HG03060 (cell line): Measurements from ENCODE around the gene NCAM1.

Source experiments
- ATAC-seq: cut with Tn5 transposase; IDR thresholded peaks from one replicate; pipeline ENCODE4 v1.9.1; 2021; ENCODE audit warnings: low read depth, moderate number of reproducible peaks; ENCODE audit not compliant: unreplicated experiment

Gene NCAM1

DNA sequence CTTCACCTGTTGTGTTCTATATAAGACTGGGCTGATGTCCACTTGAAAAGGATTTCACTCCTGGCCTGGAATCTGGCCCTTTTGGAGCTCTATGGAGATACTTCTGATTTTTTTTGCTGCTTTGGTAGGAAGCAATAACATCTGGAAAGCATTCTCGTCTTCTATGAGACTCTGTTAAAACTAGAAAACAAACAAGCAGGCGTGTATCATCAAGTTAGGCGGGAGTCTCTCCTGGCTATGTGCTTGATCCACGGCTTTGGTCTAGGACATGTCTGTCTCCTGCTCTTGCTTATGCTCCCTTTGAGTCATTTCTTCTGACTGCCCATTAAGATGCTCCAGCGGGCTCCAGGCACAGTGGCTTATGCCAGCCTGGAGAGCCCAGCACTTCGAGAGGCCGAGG lies 231.8 kb downstream of the NCAM1 start:
- ATAC-seq = no peak

DNA sequence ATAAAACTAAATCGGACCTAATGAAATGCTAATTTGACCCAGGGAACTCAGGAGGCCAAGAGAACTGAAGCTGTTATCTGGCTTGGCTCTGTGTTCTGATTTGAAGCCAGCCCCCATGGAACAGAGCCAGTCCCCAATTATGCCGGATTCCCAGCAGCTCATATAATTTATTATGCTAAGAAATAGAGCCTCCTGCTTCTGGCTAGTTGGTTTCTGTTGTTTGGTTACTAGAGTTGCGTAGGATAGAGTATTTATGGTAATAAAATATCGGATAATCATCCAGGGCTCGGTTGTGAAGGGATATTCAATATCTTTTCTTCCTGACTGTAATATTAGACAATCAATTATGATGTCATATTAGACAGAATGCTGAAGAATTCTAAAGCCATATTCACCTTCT lies 232.7 kb downstream of the NCAM1 start:
- no peak for ATAC-seq

DNA sequence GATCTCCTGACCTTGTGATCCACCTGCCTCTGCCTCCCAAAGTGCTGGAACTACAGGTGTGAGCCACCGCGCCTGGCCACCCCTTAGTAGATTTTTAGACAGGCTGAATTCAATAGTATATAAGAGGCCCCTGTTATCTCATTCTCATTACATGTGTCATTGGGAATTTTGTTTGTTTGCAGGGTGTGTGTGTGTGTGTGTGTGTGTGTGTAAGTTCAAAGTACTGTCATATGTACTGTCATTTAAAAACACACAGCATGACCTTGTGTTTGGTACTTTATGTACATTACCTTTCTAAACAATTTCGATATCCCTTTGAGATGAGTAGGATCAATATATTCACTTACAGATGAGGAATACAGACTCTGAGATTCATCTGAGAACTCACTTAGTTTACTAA lies 234.5 kb downstream of the NCAM1 start:
- ATAC-seq = no peak

DNA sequence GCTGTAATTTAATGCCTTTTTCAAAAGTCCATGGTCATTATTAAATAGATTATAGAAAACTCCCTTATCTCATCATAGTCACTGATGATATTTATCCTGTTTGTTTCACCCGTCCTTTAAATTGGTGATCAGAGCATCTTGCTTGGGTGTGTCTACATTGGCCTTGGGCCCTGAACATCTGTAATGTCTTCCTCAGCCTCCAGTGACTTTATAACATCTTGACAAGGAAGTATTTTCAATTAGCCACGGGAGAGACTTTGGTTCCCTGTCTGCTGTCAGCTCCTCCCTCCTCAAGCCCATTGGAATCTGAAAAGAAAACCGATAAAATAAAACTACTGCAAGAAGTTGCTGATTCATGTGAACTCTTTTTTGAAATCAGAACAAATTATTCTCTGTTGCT lies 236.2 kb downstream of the NCAM1 start:
- no peak for ATAC-seq

DNA sequence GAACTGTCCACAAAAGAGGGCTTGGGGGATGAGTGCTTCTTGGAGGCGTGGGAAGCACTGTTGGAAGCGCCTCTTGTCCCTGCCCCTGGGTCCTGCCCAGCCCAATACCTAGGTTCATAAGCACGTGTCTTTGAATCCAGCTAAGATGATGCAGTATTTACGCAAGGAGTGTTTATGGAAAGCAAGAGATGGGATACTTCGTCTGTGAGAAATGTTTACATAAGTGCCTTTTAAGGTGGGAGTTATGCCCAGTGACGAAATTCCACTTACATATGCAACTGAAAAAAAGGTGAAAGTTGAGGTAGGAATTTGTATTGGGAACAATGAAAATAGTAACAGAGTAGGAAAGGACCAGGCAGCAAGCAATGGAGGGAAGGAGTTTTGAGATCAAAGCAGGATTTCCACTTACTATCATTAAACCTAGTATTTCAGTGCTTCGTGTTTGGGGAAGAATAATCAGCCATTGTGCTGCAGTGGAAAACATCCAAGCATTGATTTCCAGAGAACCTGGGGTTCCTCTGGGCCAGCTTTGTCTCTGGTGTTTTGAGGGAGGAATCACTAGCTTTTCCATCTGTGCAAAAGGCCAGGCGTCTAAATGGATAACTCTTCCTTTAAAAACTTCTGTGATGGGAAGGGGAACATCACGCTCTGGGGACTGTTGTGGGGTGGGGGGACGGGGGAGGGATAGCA lies 237.9 kb downstream of the NCAM1 start:
- ATAC-seq = no peak

DNA sequence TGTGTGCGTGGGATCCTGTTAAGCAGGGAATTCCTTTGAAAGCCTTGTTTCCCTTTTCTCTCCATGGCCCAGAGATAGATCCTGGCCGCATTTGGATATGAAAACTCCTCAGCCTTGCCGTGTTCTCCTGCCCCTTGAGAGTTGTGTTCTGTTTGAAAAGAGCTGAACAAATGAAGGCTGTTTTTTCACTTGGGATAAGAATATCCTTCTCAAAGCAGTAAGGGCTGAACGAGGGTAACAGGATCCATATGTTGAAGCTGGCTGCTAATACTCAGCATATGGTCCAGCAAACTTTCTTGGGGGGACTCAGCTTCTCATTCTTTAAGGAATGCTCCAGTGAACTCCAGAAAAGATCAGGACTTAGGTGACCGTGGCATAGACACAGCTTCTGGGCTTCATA lies 238.6 kb downstream of the NCAM1 start:
- ATAC-seq = no peak

DNA sequence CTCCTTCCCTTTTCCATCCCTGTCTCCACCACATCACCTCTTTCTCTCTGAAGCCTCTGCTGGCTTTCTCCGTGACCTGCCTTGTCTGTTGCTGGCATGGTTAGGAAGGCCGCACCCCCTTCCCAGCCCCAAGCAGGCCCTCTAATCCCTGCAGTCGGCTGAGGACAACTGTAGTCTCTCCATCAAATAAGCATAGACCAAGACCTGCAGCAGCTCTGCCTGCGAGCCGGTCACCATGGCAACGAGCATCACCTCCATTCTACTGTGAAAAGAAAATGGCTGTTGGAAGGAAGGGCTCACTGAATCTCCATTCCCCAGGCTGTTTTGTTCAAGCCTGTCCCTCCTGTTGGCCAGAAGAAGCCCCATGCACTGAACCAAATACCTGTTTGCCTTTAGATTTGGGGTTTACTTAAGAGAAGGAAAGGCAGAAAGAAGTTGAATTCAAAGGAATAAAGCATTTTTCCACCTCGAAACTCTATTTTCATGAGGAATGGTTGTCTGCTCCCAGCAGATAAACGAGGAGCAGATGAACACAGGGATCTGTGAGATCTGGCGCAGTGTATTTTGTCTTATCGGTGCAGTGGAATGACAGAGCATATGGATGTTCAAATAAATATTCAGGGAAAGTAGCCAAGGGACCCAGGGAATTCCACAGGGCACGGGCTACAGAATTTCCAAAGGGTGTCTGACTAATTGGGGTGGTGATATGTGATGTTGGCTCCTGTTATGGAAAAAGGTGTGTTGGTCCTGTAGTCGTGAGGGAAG lies 240.0 kb downstream of the NCAM1 start:
- no peak for ATAC-seq

DNA sequence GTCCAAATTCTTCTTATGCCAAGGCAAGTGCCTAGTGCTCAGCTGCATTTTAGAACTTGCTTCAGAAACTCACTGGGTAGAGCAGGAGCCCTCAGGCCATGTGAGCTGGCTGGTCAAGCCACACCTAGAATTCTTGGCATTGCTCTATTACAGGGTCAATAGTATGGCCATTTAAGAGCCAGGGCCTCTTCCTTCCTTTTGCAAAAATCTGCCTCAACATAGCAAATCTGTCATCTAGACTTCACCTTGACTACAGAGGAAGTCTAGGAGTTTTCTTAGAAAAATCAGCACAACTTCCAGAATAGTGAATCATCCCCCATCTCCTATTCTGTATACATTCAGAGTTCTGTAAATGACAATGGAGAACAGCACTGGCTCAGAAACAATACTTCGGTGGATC lies 241.2 kb downstream of the NCAM1 start:
- no peak for ATAC-seq

DNA sequence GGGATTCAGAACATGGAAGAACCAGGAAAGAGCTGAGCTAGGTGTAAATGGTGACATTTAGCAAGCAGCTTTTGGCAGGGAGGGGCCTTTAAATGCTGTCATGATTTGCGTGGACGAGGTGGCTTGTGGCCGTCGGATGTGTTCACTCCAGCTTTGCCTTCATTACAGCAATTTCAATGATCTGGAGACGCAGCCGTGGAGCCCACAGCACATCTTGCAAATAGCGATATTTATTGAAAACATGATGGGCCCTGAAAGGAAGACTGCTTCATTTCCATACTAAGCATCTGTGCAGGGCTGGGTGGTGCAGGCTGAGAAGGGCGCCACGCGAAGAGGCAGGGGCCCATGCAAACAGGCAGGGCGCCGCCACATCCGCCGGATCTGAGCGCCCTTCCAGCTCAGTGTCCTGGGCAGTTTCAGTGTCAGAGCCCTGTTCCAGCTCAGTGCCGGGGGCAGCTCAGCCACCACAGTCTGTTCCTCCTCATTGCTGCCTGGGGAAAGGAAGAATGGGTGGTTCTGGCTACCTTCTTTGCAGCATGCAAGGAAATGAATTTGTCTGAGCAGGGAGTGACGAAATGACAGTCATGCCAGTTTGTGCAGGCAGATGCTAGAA lies 242.0 kb downstream of the NCAM1 start:
- no peak for ATAC-seq

DNA sequence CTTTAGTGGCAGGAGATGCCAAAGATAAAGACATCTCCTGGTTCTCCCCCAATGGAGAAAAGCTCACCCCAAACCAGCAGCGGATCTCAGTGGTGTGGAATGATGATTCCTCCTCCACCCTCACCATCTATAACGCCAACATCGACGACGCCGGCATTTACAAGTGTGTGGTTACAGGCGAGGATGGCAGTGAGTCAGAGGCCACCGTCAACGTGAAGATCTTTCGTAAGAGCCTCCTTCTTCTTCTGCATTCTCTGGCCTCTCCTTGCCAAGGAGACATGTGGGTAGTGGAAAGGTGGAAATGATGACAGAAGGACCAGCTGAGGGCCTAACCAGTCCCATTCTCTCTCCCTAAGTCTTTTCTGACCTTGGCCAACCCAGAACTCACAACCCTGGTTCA lies 243.1 kb downstream of the NCAM1 start:
- no peak for ATAC-seq

DNA sequence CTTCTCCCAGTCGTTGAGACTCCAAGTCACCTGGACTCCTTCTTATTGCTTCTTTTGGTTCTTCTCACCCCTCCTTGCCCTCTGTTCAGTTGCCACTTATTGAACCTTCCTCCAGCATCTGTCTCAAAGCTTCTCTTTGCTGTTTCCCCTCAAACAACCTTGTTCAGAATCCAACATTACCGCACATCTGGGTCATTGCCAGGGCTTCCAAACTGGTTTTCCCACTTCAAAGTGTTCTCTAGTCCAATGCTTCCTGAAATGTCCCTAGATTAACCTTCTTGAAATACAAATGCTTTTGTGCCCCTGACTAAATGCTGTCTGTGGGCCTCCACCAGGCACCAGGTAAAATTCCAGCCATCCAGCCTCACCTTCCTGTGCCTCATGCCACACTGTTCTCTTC lies 252.3 kb downstream of the NCAM1 start:
- no peak for ATAC-seq

DNA sequence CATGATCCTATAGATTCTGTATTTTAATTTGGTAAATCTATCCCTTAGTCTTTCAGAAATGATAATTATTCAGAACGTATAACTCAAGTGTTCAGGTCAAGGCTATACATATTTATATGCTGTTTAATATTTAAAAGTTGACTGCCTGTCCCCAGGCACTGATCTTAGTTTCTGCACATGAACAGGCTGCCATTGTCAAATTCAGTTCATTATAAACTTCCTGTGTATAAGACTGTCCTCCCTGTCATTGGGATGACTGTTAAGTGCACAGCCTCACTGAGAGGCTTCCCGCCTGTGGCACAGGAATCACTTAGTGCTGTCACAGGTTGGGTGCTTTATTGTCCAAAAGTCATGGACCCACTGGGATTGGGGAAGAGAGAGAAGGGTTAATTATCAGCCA lies 261.0 kb downstream of the NCAM1 start:
- ATAC-seq = no peak

DNA sequence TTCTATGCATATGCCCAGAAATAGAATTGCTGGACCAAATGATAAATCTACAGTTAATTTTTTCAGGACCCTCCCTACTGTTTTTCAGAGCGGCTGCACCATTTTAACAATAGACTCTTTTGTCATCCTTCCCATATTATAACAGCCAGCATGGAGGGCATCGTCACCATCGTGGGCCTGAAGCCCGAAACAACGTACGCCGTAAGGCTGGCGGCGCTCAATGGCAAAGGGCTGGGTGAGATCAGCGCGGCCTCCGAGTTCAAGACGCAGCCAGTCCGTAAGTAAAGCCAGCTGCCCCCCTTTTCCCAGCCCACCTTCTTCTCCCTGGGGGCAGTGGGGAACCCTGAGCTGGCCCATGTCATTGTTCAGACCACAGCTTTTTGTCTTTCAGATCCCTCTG lies 273.7 kb downstream of the NCAM1 start:
- no peak for ATAC-seq

DNA sequence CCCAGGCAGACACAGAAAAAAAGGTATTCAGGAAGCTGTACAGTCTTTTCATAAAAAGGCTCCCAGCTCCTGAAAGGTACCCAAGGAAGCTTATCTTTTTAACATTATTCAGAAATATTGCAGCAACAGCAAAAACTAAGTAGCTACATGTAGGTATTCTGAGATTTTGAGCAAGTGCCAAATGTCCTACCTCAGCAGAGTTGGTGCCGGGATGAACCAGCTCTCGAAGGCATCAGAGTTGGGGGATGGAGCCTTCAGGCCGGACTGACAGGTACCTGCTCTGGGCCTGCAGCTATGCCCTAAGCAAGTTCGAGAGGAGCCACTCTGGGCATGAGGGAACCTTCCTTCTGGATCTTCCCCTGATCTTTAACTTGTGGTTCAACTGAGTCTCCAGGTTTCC lies 276.0 kb downstream of the NCAM1 start:
- no peak for ATAC-seq

DNA sequence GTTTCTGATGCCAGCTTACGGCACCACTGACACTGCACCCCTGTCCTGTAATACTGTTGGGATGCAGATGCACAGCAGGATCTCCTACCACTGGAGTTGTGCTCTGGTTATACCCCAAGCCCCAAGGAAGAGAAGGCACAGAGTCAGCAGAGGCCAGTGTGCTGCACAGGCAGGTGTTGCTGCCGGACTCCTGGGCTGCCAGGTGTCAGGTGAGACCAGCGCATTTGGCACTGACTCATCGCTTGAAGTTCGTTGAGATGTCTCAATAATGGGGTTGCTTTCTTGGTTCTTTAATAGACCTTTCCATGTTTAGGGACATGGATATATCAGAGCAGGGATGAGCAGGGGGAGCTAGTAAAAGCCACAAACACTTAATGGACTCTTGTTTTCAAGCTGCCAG lies 277.5 kb downstream of the NCAM1 start:
- no peak for ATAC-seq

DNA sequence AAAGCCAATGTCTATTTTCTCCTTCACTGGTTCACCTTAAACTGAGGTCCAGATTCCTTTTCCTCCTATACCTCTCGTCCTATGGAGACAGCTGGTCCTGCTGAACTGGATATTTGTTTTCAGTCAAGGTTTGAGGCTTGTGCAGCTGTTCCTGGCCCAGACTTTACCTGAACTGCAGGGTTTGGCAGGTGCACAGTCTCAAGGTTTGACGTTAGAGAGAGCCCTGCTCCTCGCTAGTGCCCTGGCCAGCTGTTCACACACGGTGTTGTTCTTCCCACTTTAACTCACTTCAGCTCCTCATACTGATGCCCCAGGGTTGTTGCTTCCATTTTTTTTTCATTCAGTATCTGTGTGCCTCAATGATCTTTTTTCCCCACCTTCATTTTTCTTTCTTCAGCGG lies 279.2 kb downstream of the NCAM1 start:
- ATAC-seq = no peak

DNA sequence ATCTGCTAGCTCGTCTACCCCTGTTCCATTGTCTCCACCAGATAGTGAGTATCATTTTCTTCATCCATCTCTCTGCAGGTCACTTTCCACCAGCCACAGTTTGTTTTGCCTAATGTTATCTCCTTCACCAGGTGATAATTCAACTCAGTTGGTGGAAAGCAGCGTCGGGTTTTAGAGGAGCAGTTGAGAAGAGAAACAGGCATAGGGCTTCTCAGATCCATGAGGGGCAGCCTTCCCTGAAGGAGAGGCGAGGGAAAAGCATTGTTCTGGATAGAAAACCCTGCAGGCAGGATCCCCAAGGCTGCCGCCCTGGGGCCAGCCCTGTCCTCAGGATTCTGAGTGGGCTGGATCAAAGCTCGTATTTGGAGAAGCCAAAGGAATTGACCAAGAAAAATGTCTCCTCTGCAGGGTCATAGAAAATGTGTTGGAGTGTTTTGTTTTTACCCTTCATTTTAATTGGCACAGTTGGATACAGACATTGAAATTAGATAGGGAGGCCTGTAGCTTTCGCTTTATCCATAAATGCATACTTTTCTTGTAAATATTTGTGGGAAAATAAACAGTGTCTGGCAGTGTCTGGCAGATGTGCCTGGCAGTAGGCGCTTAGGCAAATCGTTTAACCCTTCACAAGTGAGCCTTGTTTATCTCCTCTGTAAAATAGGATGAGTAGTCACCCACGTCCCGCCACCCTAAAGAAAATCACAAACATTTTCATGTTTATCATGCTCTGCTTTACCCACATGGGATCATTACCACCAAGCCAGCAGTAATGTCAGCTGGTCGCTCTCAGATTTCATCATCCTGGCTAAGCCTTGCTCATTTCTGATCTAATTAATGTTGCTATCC lies 279.8 kb downstream of the NCAM1 start:
- ATAC-seq = no peak

DNA sequence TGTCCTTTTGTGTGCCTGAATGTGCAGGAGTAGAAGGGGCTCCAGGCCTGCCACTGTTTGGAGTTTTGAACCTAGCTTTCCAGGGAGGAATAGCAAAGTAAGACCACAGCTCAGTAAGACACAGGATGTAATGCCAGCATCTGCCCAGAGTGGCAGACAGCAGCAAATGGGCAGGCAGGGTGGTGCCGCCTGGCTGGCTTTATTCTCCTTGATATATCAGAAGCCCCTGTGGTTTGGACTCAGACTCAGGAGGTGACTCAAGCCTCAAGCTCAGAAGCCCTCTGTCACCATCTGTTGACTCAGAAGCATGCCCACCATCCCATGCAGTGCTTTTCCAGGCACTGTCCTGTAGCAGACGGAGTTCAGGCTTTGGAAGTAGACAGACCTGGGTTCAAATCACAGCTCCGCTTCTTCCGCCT lies 280.4 kb downstream of the NCAM1 start:
- ATAC-seq = no peak

DNA sequence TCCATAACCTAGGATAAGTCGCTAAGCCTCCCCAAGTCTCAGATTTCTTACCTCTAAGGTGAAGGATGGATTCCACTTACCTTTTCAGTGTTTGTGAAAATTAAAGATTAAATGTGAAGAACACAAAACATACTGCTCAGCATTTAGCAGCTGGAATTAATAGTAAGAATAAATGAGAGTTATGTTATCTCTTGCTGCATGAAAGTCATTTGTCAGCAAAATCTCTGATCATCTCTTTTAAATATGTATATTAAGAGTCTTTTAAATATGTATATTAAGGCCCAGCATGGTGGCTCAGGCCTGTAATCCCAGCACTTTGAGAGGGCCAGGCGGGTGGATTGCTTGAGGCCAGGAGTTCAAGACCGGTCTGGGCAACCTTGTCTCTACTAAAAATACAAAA lies 280.8 kb downstream of the NCAM1 start:
- no peak for ATAC-seq

DNA sequence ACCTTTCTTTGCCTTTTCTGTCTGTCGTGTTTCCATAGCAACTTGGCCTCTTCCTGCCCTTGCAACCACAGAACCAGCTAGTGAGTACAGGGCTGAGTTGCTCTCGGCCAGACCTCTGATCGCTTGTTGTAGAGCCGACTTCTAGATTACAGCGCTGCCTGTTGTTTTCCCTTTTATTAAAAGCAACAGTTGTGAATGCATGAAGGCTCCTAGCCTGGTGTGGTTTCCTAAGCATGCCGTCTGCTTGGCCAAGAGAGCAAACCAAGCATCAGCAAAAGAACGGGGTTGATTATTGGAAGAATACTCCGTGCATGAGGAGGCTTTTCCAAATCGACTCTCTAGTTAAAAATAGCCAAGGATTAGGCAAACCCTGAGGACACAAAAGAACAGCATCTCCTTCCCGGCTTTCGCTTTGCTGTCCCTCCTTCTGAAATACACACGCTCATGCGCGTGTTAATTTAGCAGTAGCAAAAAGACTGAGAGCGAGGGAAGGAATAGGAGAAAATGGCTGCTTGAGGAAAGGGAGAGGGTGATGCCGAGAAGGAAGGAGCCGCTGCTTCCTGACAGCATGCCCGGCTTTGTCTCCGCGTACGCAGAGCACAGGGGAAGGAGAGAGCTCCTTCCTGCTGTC lies 281.7 kb downstream of the NCAM1 start:
- no peak for ATAC-seq

DNA sequence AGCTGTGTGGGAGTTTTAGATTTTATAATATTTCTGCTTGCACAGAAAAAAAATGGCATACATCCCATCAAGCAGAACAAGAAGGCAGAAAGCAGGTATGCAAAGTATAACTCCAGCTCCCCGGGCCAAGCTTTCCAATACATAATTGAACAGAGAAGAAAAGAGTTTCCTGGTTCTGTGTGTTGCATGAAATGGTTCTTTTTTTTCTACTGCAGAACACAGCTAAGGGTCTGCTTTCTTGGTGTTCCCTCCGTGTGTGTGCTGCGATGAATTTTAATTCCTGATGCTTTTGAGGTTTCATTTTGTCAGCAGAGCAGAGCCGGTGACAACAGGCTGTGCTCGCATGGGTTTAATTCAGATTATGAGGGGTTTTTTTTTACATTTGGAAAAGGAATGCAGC lies 282.5 kb downstream of the NCAM1 start:
- no peak for ATAC-seq
